Neural cell (in vitro differentiated cells): ENCODE results near the gene NECTIN4.

Source experiments
- CTCF ChIP-seq: fragments of 450-650 bp; IDR thresholded peaks from 2 replicates; pipeline ENCODE4 v1.5.1; 2014; ENCODE audit warnings: antibody characterized with exemption, mild to moderate bottlenecking, moderate library complexity; ENCODE audit not compliant: poor library complexity, severe bottlenecking
- EZH2 ChIP-seq: fragments of 200-600, 300-800 bp; shearing (Covaris generic), sonication (generic); IDR thresholded peaks from 2 replicates; pipeline ENCODE4 v1.6.1; 2014; ENCODE audit warnings: antibody characterized with exemption, low read length, borderline replicate concordance, mild to moderate bottlenecking; ENCODE audit not compliant: insufficient read depth, poor library complexity, severe bottlenecking
- SMC3 ChIP-seq: fragments of 450-650 bp; conservative IDR thresholded peaks from 2 replicates; pipeline ENCODE4 v1.6.1; 2014; ENCODE audit warnings: antibody characterized with exemption, mild to moderate bottlenecking, moderate library complexity; ENCODE audit not compliant: poor library complexity

GRCh38 chr1:161130266-161130665 lies 40.9 kb upstream of the NECTIN4 start:
- TF ChIP-seq CTCF (no peak), EZH2 (no peak), SMC3 (no peak)
